ENCODE results near the gene MACROH2A1. TPM values are rescaled to one million over a fixed set of nuclear protein-coding genes. Genes with fewer than 3 reads are reported as not detected.

MACROH2A1 gene
- total and polyA plus RNA-seq, 2 donors (not counting 1 experiment from before 2014, with no cell fraction given), result 95.6 to 191 TPM

DNA sequence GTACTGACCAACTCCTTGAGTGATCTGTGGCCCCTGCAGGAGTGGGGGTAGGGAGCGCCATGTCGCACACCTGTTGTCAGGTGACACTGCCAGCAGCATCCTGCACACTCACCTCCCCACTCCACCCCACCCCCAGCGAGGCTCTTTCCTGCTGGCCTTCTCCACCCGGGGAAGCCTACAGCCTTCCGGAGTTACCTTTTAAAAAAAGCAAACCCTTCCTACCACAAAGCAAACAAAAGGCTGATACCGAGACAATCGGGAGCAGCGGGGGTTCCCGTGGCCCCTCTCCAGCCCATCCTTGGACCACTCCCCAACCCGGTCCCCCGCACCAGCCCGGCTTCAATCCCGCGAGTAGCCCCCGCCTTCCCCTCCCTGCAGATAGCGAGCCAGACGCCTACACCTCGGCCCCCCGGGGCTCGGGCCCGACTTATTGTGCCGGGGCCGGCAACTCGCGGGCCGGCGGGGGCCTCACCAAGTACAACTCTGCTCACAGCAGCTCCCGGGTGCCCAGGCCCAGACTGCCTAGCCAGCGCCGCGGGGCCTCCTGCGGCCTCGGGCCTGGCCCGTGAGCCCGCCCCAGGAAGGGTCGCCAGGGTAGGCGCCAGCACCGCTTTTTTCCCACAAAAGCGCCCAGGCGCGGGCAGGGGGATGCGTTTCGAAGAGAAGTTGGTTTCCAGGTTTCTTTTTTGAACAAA is 724 bp downstream of the MACROH2A1 start:
- H4K20me1 ChIP-seq (ENCODE audit: control insufficient read depth, extremely low read depth, insufficient read depth, low read length), result no peaks in the 10 kb centered on the region
- H3K9ac ChIP-seq (ENCODE audit: insufficient read depth, low read length), result peak overlapping the region; percentile 88
- peaks cover 57% of the 10 kb centered on the region for H3K79me2 ChIP-seq (ENCODE audit: control insufficient read depth, insufficient read depth, low read length)
- H3K9me3 ChIP-seq (ENCODE audit: control insufficient read depth, insufficient read depth, low read depth, low read length), result no peaks in the 10 kb centered on the region
- no peak for TF ChIP-seq EZH2 (IDR thresholded peaks at IDR 0.05; ENCODE audit: low read length, missing control alignments)
- TF ChIP-seq, protein P1, sequence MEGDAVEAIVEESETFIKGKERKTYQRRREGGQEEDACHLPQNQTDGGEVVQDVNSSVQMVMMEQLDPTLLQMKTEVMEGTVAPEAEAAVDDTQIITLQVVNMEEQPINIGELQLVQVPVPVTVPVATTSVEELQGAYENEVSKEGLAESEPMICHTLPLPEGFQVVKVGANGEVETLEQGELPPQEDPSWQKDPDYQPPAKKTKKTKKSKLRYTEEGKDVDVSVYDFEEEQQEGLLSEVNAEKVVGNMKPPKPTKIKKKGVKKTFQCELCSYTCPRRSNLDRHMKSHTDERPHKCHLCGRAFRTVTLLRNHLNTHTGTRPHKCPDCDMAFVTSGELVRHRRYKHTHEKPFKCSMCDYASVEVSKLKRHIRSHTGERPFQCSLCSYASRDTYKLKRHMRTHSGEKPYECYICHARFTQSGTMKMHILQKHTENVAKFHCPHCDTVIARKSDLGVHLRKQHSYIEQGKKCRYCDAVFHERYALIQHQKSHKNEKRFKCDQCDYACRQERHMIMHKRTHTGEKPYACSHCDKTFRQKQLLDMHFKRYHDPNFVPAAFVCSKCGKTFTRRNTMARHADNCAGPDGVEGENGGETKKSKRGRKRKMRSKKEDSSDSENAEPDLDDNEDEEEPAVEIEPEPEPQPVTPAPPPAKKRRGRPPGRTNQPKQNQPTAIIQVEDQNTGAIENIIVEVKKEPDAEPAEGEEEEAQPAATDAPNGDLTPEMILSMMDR (conservative IDR thresholded peaks at IDR 0.05 in 1 of 2, IDR thresholded peaks at IDR 0.05 in 1 of 2; ENCODE audit: low read depth in 1 of 2, low read length in 2 of 2), result no peak
- H3K4me1 ChIP-seq (ENCODE audit: control insufficient read depth, extremely low read depth, insufficient read depth, low read length), result peaks cover 13% of the 10 kb centered on the region
- H3K27ac ChIP-seq (ENCODE audit: insufficient read depth, low read length), result peak overlapping the region; percentile 93
- no peak overlapping the region for H2AFZ ChIP-seq (ENCODE audit: low read length)
- H3K4me2 ChIP-seq (ENCODE audit: extremely low read depth, insufficient read depth, low read length), result peak overlapping the region; percentile 94
- no peaks in the 10 kb centered on the region for H3K27me3 ChIP-seq (ENCODE audit: control insufficient read depth, insufficient read depth, low read length)
- H3K36me3 ChIP-seq (ENCODE audit: control insufficient read depth, insufficient read depth, low read length), result no peaks in the 10 kb centered on the region
- DNase-seq (ENCODE audit: low read depth in 2 of 2), result peak; percentile 26 to 43
- H3K4me3 ChIP-seq (replicated peaks in 1 of 4; ENCODE audit: control extremely low read depth in 1 of 4, insufficient read depth in 1 of 4, low read depth in 3 of 4, low read length in 4 of 4), result peak overlapping the region; percentile 72 to 86 (median 76)

DNA sequence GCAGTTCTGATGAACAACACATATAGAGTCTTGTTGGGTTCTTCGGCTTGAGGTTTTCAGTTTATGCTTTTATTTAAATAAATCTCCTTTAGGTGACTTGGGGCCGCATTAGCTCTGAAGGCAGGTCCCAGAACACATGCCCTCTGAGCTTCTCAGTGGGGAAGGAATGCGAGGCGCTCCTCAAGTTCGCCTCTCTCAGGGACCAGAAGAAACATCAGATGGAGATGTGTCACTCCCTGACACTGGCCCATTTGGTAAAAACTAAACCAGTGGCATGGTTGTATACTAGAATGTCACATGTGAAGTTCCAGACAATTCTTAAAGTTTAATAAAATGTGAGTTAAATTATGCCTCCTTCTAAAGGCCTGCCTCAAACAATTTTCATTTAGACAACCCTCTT is 1.9 kb downstream of the MACROH2A1 start:
- Histone ChIP-seq H3K27ac (ENCODE audit: insufficient read depth, low read length) (no peak overlapping the region), H3K9me3 (ENCODE audit: control insufficient read depth, insufficient read depth, low read depth, low read length) (no peaks in the 10 kb centered on the region), H3K36me3 (ENCODE audit: control insufficient read depth, insufficient read depth, low read length) (no peaks in the 10 kb centered on the region), H3K4me2 (ENCODE audit: extremely low read depth, insufficient read depth, low read length) (peak overlapping the region; percentile 94), H3K9ac (ENCODE audit: insufficient read depth, low read length) (no peak overlapping the region), H3K4me1 (ENCODE audit: control insufficient read depth, extremely low read depth, insufficient read depth, low read length) (peaks cover 24% of the 10 kb centered on the region), H2AFZ (ENCODE audit: low read length) (no peak overlapping the region), H3K4me3 (replicated peaks in 1 of 4; ENCODE audit: control extremely low read depth in 1 of 4, insufficient read depth in 1 of 4, low read depth in 3 of 4, low read length in 4 of 4) (peak overlapping the region in 3 of 4 experiments; percentile 72 to 86 (median 76)), H3K27me3 (ENCODE audit: control insufficient read depth, insufficient read depth, low read length) (no peaks in the 10 kb centered on the region), H4K20me1 (ENCODE audit: control insufficient read depth, extremely low read depth, insufficient read depth, low read length) (no peaks in the 10 kb centered on the region), H3K79me2 (ENCODE audit: control insufficient read depth, insufficient read depth, low read length) (peaks cover 69% of the 10 kb centered on the region)
- no peak for DNase-seq (ENCODE audit: low read depth in 2 of 2)
- TF ChIP-seq, protein P1 (conservative IDR thresholded peaks at IDR 0.05 in 1 of 2, IDR thresholded peaks at IDR 0.05 in 1 of 2; ENCODE audit: low read depth in 1 of 2, low read length in 2 of 2), result no peak
- no peak for TF ChIP-seq EZH2 (IDR thresholded peaks at IDR 0.05; ENCODE audit: low read length, missing control alignments)

DNA sequence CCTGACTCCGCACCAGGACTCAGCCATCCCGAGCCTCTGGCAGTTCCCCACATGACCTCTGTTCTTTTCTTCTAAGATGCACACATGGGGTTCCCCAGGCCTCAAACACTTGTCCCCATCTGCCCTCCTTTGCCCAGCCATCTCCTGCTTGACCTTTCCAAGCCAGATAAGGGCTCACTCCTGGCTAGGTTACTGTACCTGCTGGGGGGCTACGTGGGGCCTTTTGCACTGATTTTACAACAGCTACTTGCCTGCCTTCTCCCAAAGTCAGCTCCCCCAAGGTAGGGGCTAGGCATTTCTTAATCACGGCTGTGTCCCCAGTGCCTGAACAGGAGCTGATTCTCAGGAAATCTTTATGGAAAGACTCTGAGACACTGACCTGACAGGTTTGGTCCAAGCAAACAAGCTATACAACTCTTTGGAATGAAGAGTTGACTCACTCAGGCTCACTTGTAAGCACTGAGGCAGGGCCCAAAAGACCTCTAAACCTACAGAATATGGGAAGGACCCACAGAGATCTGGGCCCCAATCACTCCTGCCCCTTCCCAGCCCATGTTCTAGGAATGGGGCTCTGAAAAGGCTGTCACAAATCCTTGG is 2.5 kb downstream of the MACROH2A1 start:
- no peak for DNase-seq (ENCODE audit: low read depth in 2 of 2)
- Histone ChIP-seq H3K9me3 (ENCODE audit: control insufficient read depth, insufficient read depth, low read depth, low read length) (no peaks in the 10 kb centered on the region), H3K27me3 (ENCODE audit: control insufficient read depth, insufficient read depth, low read length) (no peaks in the 10 kb centered on the region), H3K36me3 (ENCODE audit: control insufficient read depth, insufficient read depth, low read length) (no peaks in the 10 kb centered on the region), H3K9ac (ENCODE audit: insufficient read depth, low read length) (no peak overlapping the region), H4K20me1 (ENCODE audit: control insufficient read depth, extremely low read depth, insufficient read depth, low read length) (no peaks in the 10 kb centered on the region), H3K4me3 (replicated peaks in 1 of 4; ENCODE audit: control extremely low read depth in 1 of 4, insufficient read depth in 1 of 4, low read depth in 3 of 4, low read length in 4 of 4) (peak overlapping the region in 1 of 4 experiments; percentile 8), H3K4me1 (ENCODE audit: control insufficient read depth, extremely low read depth, insufficient read depth, low read length) (peaks cover 29% of the 10 kb centered on the region), H3K4me2 (ENCODE audit: extremely low read depth, insufficient read depth, low read length) (peak overlapping the region; percentile 6), H3K79me2 (ENCODE audit: control insufficient read depth, insufficient read depth, low read length) (peaks cover 74% of the 10 kb centered on the region), H2AFZ (ENCODE audit: low read length) (no peak overlapping the region), H3K27ac (ENCODE audit: insufficient read depth, low read length) (no peak overlapping the region)
- TF ChIP-seq, protein P1 (conservative IDR thresholded peaks at IDR 0.05 in 1 of 2, IDR thresholded peaks at IDR 0.05 in 1 of 2; ENCODE audit: low read depth in 1 of 2, low read length in 2 of 2), result no peak
- TF ChIP-seq EZH2 (IDR thresholded peaks at IDR 0.05; ENCODE audit: low read length, missing control alignments), result no peak
